Kidney (tissue), 14 donors: ENCODE measurements around the gene SLC38A9. TPM values are rescaled to one million over a fixed set of nuclear protein-coding genes. Genes with fewer than 3 reads are reported as not detected.

ENCODE experiments used
- DNase-seq, 5 donors: peaks; one replicate each; pipeline ENCODE4 v3.0.0-alpha.2; 2013 to 2020
- FAIRE-seq: peaks from 2 replicates; lab custom pipeline; 2012; peaks lifted over from hg19 to GRCh38; lab: Jason Lieb, UNC
- H3K27ac ChIP-seq, 2 donors: one replicate each; pipeline ENCODE4 v1.7.0; 2013; ENCODE audit warnings: low read depth in 2 of 2, low read length in 2 of 2, inconsistent platforms in 1 of 2
- H3K27me3 ChIP-seq: one replicate; pipeline ENCODE4 v1.7.1; 2013; ENCODE audit warnings: low read length, inconsistent platforms; ENCODE audit not compliant: control insufficient read depth, insufficient read depth
- H3K36me3 ChIP-seq, 3 donors: one replicate each; pipeline versions ENCODE4 v1.7.0 to v1.7.1; 2013; ENCODE audit warnings: low read length in 3 of 3, control low read depth in 1 of 3, inconsistent platforms in 1 of 3; ENCODE audit not compliant: insufficient read depth in 3 of 3, control insufficient read depth in 2 of 3
- H3K4me1 ChIP-seq, 3 donors: one replicate each; pipeline versions ENCODE4 v1.7.0 to v1.7.1; 2013; ENCODE audit warnings: low read length in 3 of 3, inconsistent platforms in 1 of 3, low read depth in 1 of 3; ENCODE audit not compliant: control insufficient read depth in 2 of 3, insufficient read depth in 2 of 3
- H3K4me3 ChIP-seq, 3 donors: one replicate each; pipeline versions ENCODE4 v1.7.0 to v1.8.1; 2013; ENCODE audit warnings: low read length in 3 of 3, control low read depth in 1 of 3, inconsistent platforms in 1 of 3
- H3K9ac ChIP-seq, 3 donors: one replicate each; pipeline versions ENCODE4 v1.7.0 to v1.7.1; 2013; ENCODE audit warnings: low read length in 3 of 3, control low read depth in 1 of 3, inconsistent platforms in 1 of 3
- H3K9me3 ChIP-seq, 3 donors: one replicate each; pipeline versions ENCODE4 v1.7.0 to v1.7.1; 2013; ENCODE audit warnings: low read length in 3 of 3, control low read depth in 1 of 3, inconsistent platforms in 1 of 3; ENCODE audit not compliant: control insufficient read depth in 2 of 3, insufficient read depth in 1 of 3
- CTCF ChIP-seq: IDR thresholded peaks from 3 replicates; pipeline ENCODE4 v1.5.1; 2012; ENCODE audit warnings: mild to moderate bottlenecking, moderate library complexity, borderline replicate concordance; ENCODE audit not compliant: insufficient read depth; ENCODE audit errors: extremely low read depth
- intact Hi-C: fragments of 100-400 bp; cut with DNase I; formaldehyde crosslinking; loops from one replicate; pipeline ENCODE4 v1.11.1; 2022
- polyA plus RNA-seq: library from polyadenylated mRNA; stranded (reverse); fragments of 350-450 nt; fragmentation: Illumina TruSeq; extraction: RNeasy Lipid Tissue Mini Kit (QIAGEN cat#74804); gene quantifications from one replicate; pipeline ENCODE4 v1.2.3, GENCODE V29; 2014; ENCODE audit warnings: low read depth, low replicate concordance; ENCODE audit not compliant: insufficient read depth
- total RNA-seq: library from RNA; stranded (reverse); fragmentation: NEBNext Ultra II Directional; extraction: Animal tissue kit (Norgen Biotek cat#: 25700); gene quantifications from one replicate; pipeline ENCODE4 v1.2.1, GENCODE V29; 2021
- donor health status: control.
- donor health status: control.
- donor health status: control.
- donor health status: control.
- donor health status: control.
- donor health status: DM: yes; HTN: yes; CAD: no.
- donor health status: Normal renal cell carcinoma (clear cell type).

SLC38A9 gene
- total and polyA plus RNA-seq, 2 donors from 2014 or later = 5.8 to 24.8 TPM

GRCh38 chr5:55634209-55634805 lies 77.8 kb downstream of the SLC38A9 start:
- no peaks in the 10 kb centered on the region for H3K9me3 ChIP-seq
- FAIRE-seq (no peak), DNase-seq (peak in 2 of 5 donors; percentile 49 to 83)
- peaks cover 0 to 3% (median 2%) of the 10 kb centered on the region in 3 donors for H3K4me1 ChIP-seq
- no peak for TF ChIP-seq CTCF
- H3K27ac ChIP-seq = peak overlapping the region; percentile 42 to 69
- H3K4me3 ChIP-seq = no peak overlapping the region
- intact Hi-C loops = no loop called here
- H3K36me3 ChIP-seq = peaks cover 0 to 4% (median 2%) of the 10 kb centered on the region in 3 donors
- no peak overlapping the region for H3K9ac ChIP-seq
- H3K27me3 ChIP-seq = no peaks in the 10 kb centered on the region

DNA sequence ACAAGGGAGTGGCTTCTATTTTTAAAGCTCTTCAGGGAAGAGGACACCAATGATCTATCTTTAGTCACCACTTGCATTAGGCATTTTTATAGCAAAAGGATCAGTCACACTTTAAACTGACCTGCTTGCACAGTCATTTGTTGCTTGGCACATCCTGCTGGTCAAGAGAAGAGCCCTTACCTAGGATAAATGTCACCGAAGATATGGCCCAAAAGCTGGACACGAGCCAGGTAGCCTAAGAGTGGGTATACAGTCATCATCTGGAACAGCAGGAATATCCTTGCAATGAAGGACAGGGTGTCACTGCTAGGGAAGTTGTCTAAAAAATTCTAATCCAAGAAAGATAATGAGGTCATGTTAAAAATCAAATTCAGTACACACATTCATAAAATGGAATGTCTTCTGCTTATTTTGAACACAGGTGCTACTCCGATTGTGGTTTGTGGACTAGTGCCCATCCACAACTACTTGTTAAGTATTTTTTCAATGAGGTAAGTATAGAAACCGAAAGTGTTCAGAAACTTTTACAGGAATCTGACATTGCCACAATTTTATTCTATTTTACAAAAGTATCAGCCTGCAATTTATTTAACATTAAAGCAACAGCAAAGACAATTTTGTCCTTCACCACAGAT lies 78.4 kb downstream of the SLC38A9 start:
- no peak overlapping the region for H3K4me3 ChIP-seq

DNA sequence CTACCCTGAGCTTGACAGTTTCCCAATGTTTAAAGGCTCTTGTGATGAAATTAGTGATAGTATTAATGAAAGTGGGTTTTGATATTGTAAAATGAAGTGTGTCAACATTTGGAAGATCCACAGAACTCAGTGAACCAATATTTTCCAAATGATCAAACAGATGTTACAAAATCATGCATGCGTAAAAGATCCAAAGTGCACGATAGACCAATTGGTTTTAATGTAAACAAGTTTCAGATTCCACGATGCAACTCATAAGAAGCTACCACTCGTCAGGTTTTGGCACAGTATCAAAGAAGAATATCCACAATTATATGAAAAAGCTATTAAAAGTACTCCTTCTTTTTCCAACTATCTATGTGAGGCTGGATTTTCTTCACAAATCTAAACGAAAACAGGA lies 82.3 kb downstream of the SLC38A9 start:
- peaks cover 0 to 5% (median 0%) of the 10 kb centered on the region in 3 donors for H3K4me1 ChIP-seq
- H3K27ac ChIP-seq = no peak overlapping the region
- peaks cover 0 to 4% (median 2%) of the 10 kb centered on the region in 3 donors for H3K36me3 ChIP-seq
- FAIRE-seq = no peak
- intact Hi-C loops = no loop called here
- H3K4me3 ChIP-seq = no peak overlapping the region
- H3K9me3 ChIP-seq = no peaks in the 10 kb centered on the region
- H3K27me3 ChIP-seq = no peaks in the 10 kb centered on the region
- H3K9ac ChIP-seq = no peak overlapping the region
- DNase-seq = no peak
- no peak for TF ChIP-seq CTCF

More for the DNA sequence above, 78.4 kb downstream of the SLC38A9 start:
- peaks cover 0 to 3% (median 2%) of the 10 kb centered on the region in 3 donors for H3K4me1 ChIP-seq
- no peaks in the 10 kb centered on the region for H3K9me3 ChIP-seq
- no peak for TF ChIP-seq CTCF
- H3K27me3 ChIP-seq = no peaks in the 10 kb centered on the region
- DNase-seq (no peak), FAIRE-seq (no peak)
- intact Hi-C loops = no loop called here
- H3K9ac ChIP-seq = no peak overlapping the region
- H3K36me3 ChIP-seq = peaks cover 0 to 4% (median 2%) of the 10 kb centered on the region in 3 donors
- peak overlapping the region; percentile 42 to 69 for H3K27ac ChIP-seq
